RPMI7951 (cell line): ENCODE data around the gene ZC3H14. TPM values are rescaled to one million over a fixed set of nuclear protein-coding genes. Genes with fewer than 3 reads are reported as not detected.

Source experiments
- total RNA-seq: library from RNA; depleted of rRNA; stranded (reverse); fragments of >200 nt; shearing (Covaris generic); gene quantifications from 2 replicates; pipeline ENCODE4 v1.2.3, GENCODE V29; 2014; rRNA removed

Gene ZC3H14
- total RNA-seq, 1 experiment from 2014 or later: 77.7 TPM

Other genes starting within 250 kb of the ZC3H14 start
- gene KCNK10, start 239.8 kb upstream of the ZC3H14 start, total RNA-seq: not detected in 2 replicates
- gene SPATA7, start 177.4 kb upstream of the ZC3H14 start, total RNA-seq: 5.9 and 10.1 TPM in 2 replicates
- gene PTPN21, start 8.0 kb upstream of the ZC3H14 start, total RNA-seq: 7.4 and 8.4 TPM in 2 replicates
- 3.1 and 3.9 TPM in 2 replicates for gene EML5, start 229.9 kb downstream of the ZC3H14 start, total RNA-seq